ENCODE data around the gene LRRC7.

Gene LRRC7

GRCh38 chr1:69766431-69767180, 198.9 kb downstream of the LRRC7 start:
- DNase-seq (ENCODE audit: low read depth, low spot score): no peak

- DNase-seq (ENCODE audit: low read depth, low spot score): no peak
These were observed 208.8 kb downstream of the LRRC7 start for GRCh38 chr1:69776555-69776954.

GRCh38 chr1:69777423-69777822, 209.7 kb downstream of the LRRC7 start:
- DNase-seq (ENCODE audit: low read depth, low spot score): no peak

- DNase-seq (ENCODE audit: low read depth, low spot score): no peak
These were observed 210.2 kb downstream of the LRRC7 start for GRCh38 chr1:69777971-69778370.

- DNase-seq (ENCODE audit: low read depth, low spot score): no peak
These were observed 219.4 kb downstream of the LRRC7 start for GRCh38 chr1:69787151-69787550.

- no peak for DNase-seq (ENCODE audit: low read depth, low spot score)
These were observed 223.6 kb downstream of the LRRC7 start for GRCh38 chr1:69791311-69791710.

- DNase-seq (ENCODE audit: low read depth, low spot score): no peak
These were observed 227.1 kb downstream of the LRRC7 start for GRCh38 chr1:69794831-69795230.

GRCh38 chr1:69814926-69815325, 247.2 kb downstream of the LRRC7 start:
- no peak for DNase-seq (ENCODE audit: low read depth, low spot score)

GRCh38 chr1:69824932-69825331, 257.2 kb downstream of the LRRC7 start:
- DNase-seq (ENCODE audit: low read depth, low spot score): no peak

- DNase-seq (ENCODE audit: low read depth, low spot score): no peak
These were observed 260.0 kb downstream of the LRRC7 start for GRCh38 chr1:69827732-69828131.

- DNase-seq (ENCODE audit: low read depth, low spot score): no peak
These were observed 265.8 kb downstream of the LRRC7 start for GRCh38 chr1:69833536-69833935.

- no peak for DNase-seq (ENCODE audit: low read depth, low spot score)
These were observed 266.6 kb downstream of the LRRC7 start for GRCh38 chr1:69834336-69834735.

GRCh38 chr1:69835955-69836354, 268.2 kb downstream of the LRRC7 start:
- DNase-seq (ENCODE audit: low read depth, low spot score): no peak

- no peak for DNase-seq (ENCODE audit: low read depth, low spot score)
These were observed 269.4 kb downstream of the LRRC7 start for GRCh38 chr1:69836971-69837636.

GRCh38 chr1:69842326-69842725, 274.6 kb downstream of the LRRC7 start:
- DNase-seq (ENCODE audit: low read depth, low spot score): no peak

- no peak for DNase-seq (ENCODE audit: low read depth, low spot score)
These were observed 277.9 kb downstream of the LRRC7 start for GRCh38 chr1:69845655-69846054.

GRCh38 chr1:69846267-69846666, 278.5 kb downstream of the LRRC7 start:
- no peak for DNase-seq (ENCODE audit: low read depth, low spot score)

- no peak for DNase-seq (ENCODE audit: low read depth, low spot score)
These were observed 279.9 kb downstream of the LRRC7 start for GRCh38 chr1:69847670-69848069.

GRCh38 chr1:69852151-69852550, 284.4 kb downstream of the LRRC7 start:
- no peak for DNase-seq (ENCODE audit: low read depth, low spot score)

- no peak for DNase-seq (ENCODE audit: low read depth, low spot score)
These were observed 285.0 kb downstream of the LRRC7 start for GRCh38 chr1:69852706-69853105.

- no peak for DNase-seq (ENCODE audit: low read depth, low spot score)
These were observed 290.8 kb downstream of the LRRC7 start for GRCh38 chr1:69858534-69858933.

GRCh38 chr1:69861641-69862040, 293.9 kb downstream of the LRRC7 start:
- DNase-seq (ENCODE audit: low read depth, low spot score): no peak

GRCh38 chr1:69862906-69863305, 295.2 kb downstream of the LRRC7 start:
- DNase-seq (ENCODE audit: low read depth, low spot score): no peak
